HepG2 (cell line): ENCODE measurements around the gene FAM120AOS. TPM values are rescaled to one million over a fixed set of nuclear protein-coding genes. Genes with fewer than 3 reads are reported as not detected.

ENCODE experiments used
- ATAC-seq: fragments of 200-7000 bp; cut with Tn5 transposase; 3 replicates; pipeline ENCODE4 v1.9.1; 2020; ENCODE audit warnings: mild to moderate bottlenecking, moderate library complexity
- BruUV-seq: library from RNA; stranded (reverse); fragments of 400-500 nt; replicated peaks from 2 replicates; lab custom pipeline; 2021; lab: Mats Ljungman, UMichigan
- CTCF ChIA-PET: fragments of 300-600 bp; formaldehyde crosslinking; extraction: SDS; loops from one replicate; lab custom pipeline; 2021; ENCODE audit warnings: low total read pairs, inconsistent platforms, low intra/inter-chr PET ratio; lab: Yijun Ruan, JAX
- POLR2A ChIA-PET: fragments of 350-600 bp; sonication (Branson Sonifier 250); formaldehyde crosslinking; loops from one replicate; lab custom pipeline; 2020; ENCODE audit warnings: antibody characterized with exemption, inconsistent platforms; lab: Yijun Ruan, JAX
- DNase-seq: peaks from one replicate; pipeline ENCODE4 v3.0.0-alpha.2; 2015; ENCODE audit warnings: low spot score
- FAIRE-seq: peaks from 3 replicates; lab custom pipeline; 2011; peaks lifted over from hg19 to GRCh38; lab: Jason Lieb, UNC
- H2AFZ ChIP-seq: one replicate; pipeline ENCODE4 v1.6.1; 2011; ENCODE audit warnings: low read length, inconsistent platforms
- H3K27ac ChIP-seq: fragments of 300-600 bp; 3 replicates; pipeline ENCODE4 v1.8.0; 2011; ENCODE audit warnings: mixed run types, mild to moderate bottlenecking, mixed read lengths, low read length, inconsistent platforms; ENCODE audit not compliant: insufficient read depth; ENCODE audit errors: extremely low read length
- H3K27me3 ChIP-seq, 2 experiments: fragments of 200-600 bp in 1 of 2; 2 replicates in 1 of 2; 3 replicates in 1 of 2; pipeline versions ENCODE4 v1.6.0 to v1.8.0; 2011; ENCODE audit warnings: low read length in 2 of 2, mild to moderate bottlenecking in 2 of 2, moderate library complexity in 2 of 2, inconsistent platforms in 1 of 2; ENCODE audit not compliant: insufficient read depth in 2 of 2, control insufficient read depth in 1 of 2
- H3K36me3 ChIP-seq, 2 experiments: fragments of 200-600 bp in 1 of 2; replicated peaks in 1 of 2; 2 replicates in 1 of 2; 3 replicates in 1 of 2; pipeline versions ENCODE4 v1.5.1 to v1.8.0; 2011; ENCODE audit warnings: low read length in 2 of 2, inconsistent platforms in 1 of 2; ENCODE audit not compliant: insufficient read depth in 2 of 2, control insufficient read depth in 1 of 2
- H3K4me1 ChIP-seq: 2 replicates; pipeline ENCODE4 v1.5.1; 2012; ENCODE audit warnings: low read length, inconsistent platforms; ENCODE audit not compliant: insufficient read depth
- H3K4me2 ChIP-seq: 2 replicates; pipeline ENCODE4 v1.6.0; 2011; ENCODE audit warnings: low read depth, low read length, inconsistent platforms
- H3K4me3 ChIP-seq, 3 experiments: fragments of 200-600 bp in 1 of 3; sonication (generic), shearing (Covaris generic) in 1 of 3; replicated peaks in 1 of 3; 2 replicates each; pipeline ENCODE4 v1.5.1; 2011 to 2016; ENCODE audit warnings: low read length in 3 of 3, inconsistent platforms in 2 of 3, low read depth in 2 of 3, mild to moderate bottlenecking in 2 of 3, control low read depth in 1 of 3, mixed read lengths in 1 of 3; ENCODE audit not compliant: insufficient read depth in 1 of 3
- H3K79me2 ChIP-seq: one replicate; pipeline ENCODE4 v1.6.1; 2011; ENCODE audit warnings: low read length, inconsistent platforms; ENCODE audit not compliant: insufficient read depth
- H3K9ac ChIP-seq: 2 replicates; pipeline ENCODE4 v1.6.0; 2011; ENCODE audit warnings: mild to moderate bottlenecking, low read depth, low read length, inconsistent platforms; ENCODE audit not compliant: insufficient read depth
- H3K9me3 ChIP-seq: 2 replicates; pipeline ENCODE4 v1.5.1; 2012; ENCODE audit warnings: mild to moderate bottlenecking, low read length
- H4K20me1 ChIP-seq: 2 replicates; pipeline ENCODE4 v1.6.0; 2011; ENCODE audit warnings: inconsistent platforms, mild to moderate bottlenecking, low read length, moderate library complexity; ENCODE audit not compliant: insufficient read depth
- ATAD3A ChIP-seq: sonication (generic); formaldehyde crosslinking; IDR thresholded peaks from 2 replicates; pipeline ENCODE4 v1.4.0; 2020; ENCODE audit warnings: missing genetic modification reagents
- EP300 ChIP-seq, 3 experiments: sonication (generic) in 1 of 3; formaldehyde crosslinking in 1 of 3; IDR thresholded peaks; 2 replicates each; pipeline versions ENCODE4 v1.5.1 to v1.6.1; 2011 to 2020; ENCODE audit warnings: low read depth in 2 of 3, low read length in 2 of 3, borderline replicate concordance in 1 of 3, improper control_type of control experiment in 1 of 3, mild to moderate bottlenecking in 1 of 3, missing genetic modification reagents in 1 of 3, moderate library complexity in 1 of 3
- ETS1 ChIP-seq: sonication (generic); formaldehyde crosslinking; IDR thresholded peaks from 2 replicates; pipeline ENCODE4 v1.4.0; 2020; ENCODE audit warnings: missing genetic modification reagents
- ETV6 ChIP-seq: sonication (generic); formaldehyde crosslinking; conservative IDR thresholded peaks from 2 replicates; pipeline ENCODE4 v1.4.0; 2020; ENCODE audit warnings: missing genetic modification reagents
- MAFK ChIP-seq, 2 experiments: IDR thresholded peaks in 1 of 2; conservative IDR thresholded peaks in 1 of 2; 2 replicates each; pipeline ENCODE4 v1.6.1; 2011; ENCODE audit warnings: improper control_type of control experiment in 2 of 2, low read length in 2 of 2
- NFE2L2 ChIP-seq: fragments of 150-350 bp; IDR thresholded peaks from 2 replicates; pipeline ENCODE4 v1.6.1; 2014; ENCODE audit warnings: low read length
- RXRB ChIP-seq: IDR thresholded peaks from 2 replicates; pipeline ENCODE4 v1.6.1; 2016; ENCODE audit warnings: borderline replicate concordance, missing genetic modification reagents, missing compliant biosample characterization
- TCF7L2 ChIP-seq: IDR thresholded peaks from 2 replicates; pipeline ENCODE4 v1.6.1; 2011; ENCODE audit warnings: mild to moderate bottlenecking, low read depth, low read length, moderate library complexity
- TFDP1 ChIP-seq: IDR thresholded peaks from 2 replicates; pipeline ENCODE4 v1.6.1; 2016; ENCODE audit warnings: missing compliant biosample characterization, missing genetic modification reagents, borderline replicate concordance
- THYN1 ChIP-seq: sonication (generic); formaldehyde crosslinking; IDR thresholded peaks from 2 replicates; pipeline ENCODE4 v1.8.1; 2023; ENCODE audit warnings: low read depth, mild to moderate bottlenecking, moderate library complexity, missing genetic modification reagents, borderline replicate concordance
- TRIM22 ChIP-seq: fragments of 450-650 bp; IDR thresholded peaks from 2 replicates; pipeline ENCODE4 v1.6.1; 2017
- ZBTB26 ChIP-seq: IDR thresholded peaks from 2 replicates; pipeline ENCODE4 v1.6.1; 2016; ENCODE audit warnings: missing compliant biosample characterization, missing genetic modification reagents, borderline replicate concordance
- ZNF331 ChIP-seq: sonication (generic); formaldehyde crosslinking; IDR thresholded peaks from 2 replicates; pipeline ENCODE4 v1.4.0; 2020; ENCODE audit warnings: missing genetic modification reagents
- ZNF552 ChIP-seq: sonication (generic); formaldehyde crosslinking; IDR thresholded peaks from 2 replicates; pipeline ENCODE4 v1.9.0; 2022; ENCODE audit warnings: missing genetic modification reagents, mild to moderate bottlenecking, borderline replicate concordance
- ZUFSP ChIP-seq: sonication (generic); formaldehyde crosslinking; IDR thresholded peaks from 2 replicates; pipeline ENCODE4 v1.9.0; 2021; ENCODE audit warnings: missing genetic modification reagents, mild to moderate bottlenecking, borderline replicate concordance
- WGBS: methylation state at CpG from one replicate; pipeline ENCODE4 v1.1.6; 2017; ENCODE audit warnings: low lambda C conversion rate; 5-methylcytosine and 5-hydroxymethylcytosine counted together
- in situ Hi-C: cut with HindIII; loops from 2 replicates; pipeline ENCODE4 v1.10.0; 2017; ENCODE audit warnings: low pct_unique_long_range_greater_than_20kb; ENCODE audit not compliant: extremely low pct_ligation_motif_present
- intact Hi-C: fragments of 100-400 bp; cut with micrococcal nuclease; formaldehyde crosslinking; loops from one replicate; pipeline ENCODE4 v1.10.0; 2022; ENCODE audit not compliant: unreplicated experiment
- polyA plus RNA-seq, 8 experiments: library from polyadenylated mRNA; depleted of rRNA in 3 of 8; stranded (reverse) in 7 of 8; unstranded in 1 of 8; fragments of >200 nt; fragmentation: Illumina TruSeq in 4 of 8; extraction: Trizol in 4 of 8; gene quantifications; 2 replicates each; pipeline versions ENCODE4 v1.2.1 to v1.2.3, GENCODE V29; 2011 to 2016; ENCODE audit warnings: low read depth in 4 of 8, missing spikeins in 1 of 8, mixed read lengths in 1 of 8; ENCODE audit not compliant: insufficient read depth in 1 of 8
- total RNA-seq, 5 experiments: library from RNA; depleted of rRNA; stranded (reverse); fragments of >200 nt; fragmentation: Illumina TruSeq; extraction: Trizol; gene quantifications; 2 replicates each; pipeline ENCODE4 v1.2.3, GENCODE V29; 2016; ENCODE audit warnings: low read depth in 1 of 5

Gene FAM120AOS
- total and polyA plus RNA-seq, 2 of the 13 experiments (the other 11 are each of a cell fraction or from before 2014, with no cell fraction given) = 28.2 to 34.6 TPM

GRCh38 chr9:93467062-93467416 lies 13.7 kb upstream of the FAM120AOS start (continued):
- TF ChIP-seq ETS1 (CRISPR knock-in tag) (no peak), ZBTB26 (CRISPR knock-in tag) (no peak), TRIM22 (no peak), NFE2L2 (peak; percentile 97), RXRB (CRISPR knock-in tag) (no peak), MAFK (conservative IDR thresholded peaks at IDR 0.05 in 1 of 2, IDR thresholded peaks at IDR 0.05 in 1 of 2; ENCODE audit: low read length in 2 of 2) (peak; percentile 97 to 98)

GRCh38 chr9:93466416-93467061 lies 13.2 kb upstream of the FAM120AOS start:
- peaks cover 1 to 2% of the 10 kb centered on the region in 2 experiments; a peak in 2 of 5 replicates for H3K36me3 ChIP-seq
- no peak overlapping the region for H2AFZ ChIP-seq
- peak; percentile 46 for FAIRE-seq
- H3K4me1 ChIP-seq = peaks cover 97% of the 10 kb centered on the region
- peak; percentile 64 for ATAC-seq
- H3K9ac ChIP-seq = peak overlapping the region; percentile 40
- peaks cover 16% of the 10 kb centered on the region for H4K20me1 ChIP-seq
- in situ Hi-C loops = no loop called here
- H3K4me2 ChIP-seq = peak overlapping the region; percentile 44
- WGBS = 44% methylated on average over 7 of the region's 7 CpGs
- intact Hi-C loops = no loop called here
- ChIA-PET CTCF (no interaction called here), POLR2A (interaction anchor here (2.5 kb wide), 1 partner anchor 13 kb away, joined by 10 read pairs; the partner anchor contains the start of gene FAM120AOS)
- peak; percentile 9 for DNase-seq
- BruUV-seq = no TSS peak
- no peaks in the 10 kb centered on the region for H3K27me3 ChIP-seq
- peak overlapping the region in 1 of 3 experiments; percentile 14; a peak in 1 of 6 replicates for H3K4me3 ChIP-seq
- H3K27ac ChIP-seq = peak overlapping the region; percentile 68
- H3K79me2 ChIP-seq = peaks cover 99% of the 10 kb centered on the region
- no peaks in the 10 kb centered on the region for H3K9me3 ChIP-seq
- TF ChIP-seq THYN1 (CRISPR knock-in tag) (no peak), ZNF552 (no peak), ZNF331 (CRISPR knock-in tag) (no peak), ZUFSP (CRISPR knock-in tag) (no peak), ETV6 (CRISPR knock-in tag) (no peak), EP300 (IDR thresholded peaks at IDR 0.05; ENCODE audit: low read depth in 2 of 2, low read length in 2 of 2) (no peak), EP300 (CRISPR knock-in tag; IDR thresholded peaks at IDR 0.05; ENCODE audit: borderline replicate concordance) (no peak), TFDP1 (CRISPR knock-in tag) (no peak), TCF7L2 (no peak), ATAD3A (CRISPR knock-in tag) (no peak)
